Cardiac muscle cell (in vitro differentiated cells and primary cell): ENCODE results near the gene TMEM255B. TPM values are rescaled to one million over a fixed set of nuclear protein-coding genes. Genes with fewer than 3 reads are reported as not detected.

Source experiments
- DNase-seq, 2 donors: peaks; one replicate each; pipeline versions ENCODE4 v3.0.0 to v3.0.0-alpha.2; 2010 to 2017; ENCODE audit warnings: low read depth in 1 of 2, low spot score in 1 of 2
- H3K27ac ChIP-seq: fragments of 200-600 bp; sonication (generic); 2 replicates; pipeline ENCODE4 v1.5.1; 2016
- H3K27me3 ChIP-seq: fragments of 200-600 bp; sonication (generic); 2 replicates; pipeline ENCODE4 v1.6.0; 2016; ENCODE audit warnings: control low read depth
- H3K36me3 ChIP-seq: fragments of 200-600 bp; sonication (generic); 2 replicates; pipeline ENCODE4 v1.5.1; 2016; ENCODE audit warnings: control low read depth
- H3K4me1 ChIP-seq: fragments of 200-600 bp; sonication (generic); 2 replicates; pipeline ENCODE4 v1.8.1; 2017; ENCODE audit warnings: low read depth, mild to moderate bottlenecking, mixed run types
- H3K4me3 ChIP-seq: fragments of 200-600 bp; sonication (generic); 2 replicates; pipeline ENCODE4 v1.5.1; 2016; ENCODE audit warnings: mild to moderate bottlenecking
- H3K9me3 ChIP-seq: fragments of 200-600 bp; sonication (generic); 2 replicates; pipeline ENCODE4 v1.5.1; 2017; ENCODE audit warnings: low read depth, mild to moderate bottlenecking, control low read depth
- polyA plus RNA-seq: library from polyadenylated mRNA; unstranded; fragments of >200 nt; fragmentation: Nextera tagmentation; extraction: Ambion mirVana; gene quantifications from 2 replicates; pipeline ENCODE4 v1.2.1, GENCODE V29; 2016
- total RNA-seq: library from RNA; depleted of rRNA; stranded (reverse); fragments of >200 nt; gene quantifications from 2 replicates; pipeline ENCODE4 v1.2.3, GENCODE V29; 2016
- TF ChIP-seq, protein P1 (sequence below): IDR thresholded peaks from 2 replicates; pipeline ENCODE4 v1.5.1; 2012; ENCODE audit warnings: low read depth, mild to moderate bottlenecking, low read length

The TMEM255B gene
- total and polyA plus RNA-seq, 2 experiments from 2014 or later, result 0.17 TPM; not detected in 1

- peaks cover under 1% of the 10 kb centered on the region for H3K36me3 ChIP-seq
- TF ChIP-seq, protein P1, sequence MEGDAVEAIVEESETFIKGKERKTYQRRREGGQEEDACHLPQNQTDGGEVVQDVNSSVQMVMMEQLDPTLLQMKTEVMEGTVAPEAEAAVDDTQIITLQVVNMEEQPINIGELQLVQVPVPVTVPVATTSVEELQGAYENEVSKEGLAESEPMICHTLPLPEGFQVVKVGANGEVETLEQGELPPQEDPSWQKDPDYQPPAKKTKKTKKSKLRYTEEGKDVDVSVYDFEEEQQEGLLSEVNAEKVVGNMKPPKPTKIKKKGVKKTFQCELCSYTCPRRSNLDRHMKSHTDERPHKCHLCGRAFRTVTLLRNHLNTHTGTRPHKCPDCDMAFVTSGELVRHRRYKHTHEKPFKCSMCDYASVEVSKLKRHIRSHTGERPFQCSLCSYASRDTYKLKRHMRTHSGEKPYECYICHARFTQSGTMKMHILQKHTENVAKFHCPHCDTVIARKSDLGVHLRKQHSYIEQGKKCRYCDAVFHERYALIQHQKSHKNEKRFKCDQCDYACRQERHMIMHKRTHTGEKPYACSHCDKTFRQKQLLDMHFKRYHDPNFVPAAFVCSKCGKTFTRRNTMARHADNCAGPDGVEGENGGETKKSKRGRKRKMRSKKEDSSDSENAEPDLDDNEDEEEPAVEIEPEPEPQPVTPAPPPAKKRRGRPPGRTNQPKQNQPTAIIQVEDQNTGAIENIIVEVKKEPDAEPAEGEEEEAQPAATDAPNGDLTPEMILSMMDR, result no peak
- no peaks in the 10 kb centered on the region for H3K27me3 ChIP-seq
- H3K9me3 ChIP-seq, result no peaks in the 10 kb centered on the region
- no peak overlapping the region for H3K4me3 ChIP-seq
- DNase-seq, result no peak
- H3K27ac ChIP-seq, result no peak overlapping the region
- H3K4me1 ChIP-seq, result peaks cover 5% of the 10 kb centered on the region
Measured at GRCh38 chr13:113817860-113818691, 59.0 kb downstream of the TMEM255B start.

DNA sequence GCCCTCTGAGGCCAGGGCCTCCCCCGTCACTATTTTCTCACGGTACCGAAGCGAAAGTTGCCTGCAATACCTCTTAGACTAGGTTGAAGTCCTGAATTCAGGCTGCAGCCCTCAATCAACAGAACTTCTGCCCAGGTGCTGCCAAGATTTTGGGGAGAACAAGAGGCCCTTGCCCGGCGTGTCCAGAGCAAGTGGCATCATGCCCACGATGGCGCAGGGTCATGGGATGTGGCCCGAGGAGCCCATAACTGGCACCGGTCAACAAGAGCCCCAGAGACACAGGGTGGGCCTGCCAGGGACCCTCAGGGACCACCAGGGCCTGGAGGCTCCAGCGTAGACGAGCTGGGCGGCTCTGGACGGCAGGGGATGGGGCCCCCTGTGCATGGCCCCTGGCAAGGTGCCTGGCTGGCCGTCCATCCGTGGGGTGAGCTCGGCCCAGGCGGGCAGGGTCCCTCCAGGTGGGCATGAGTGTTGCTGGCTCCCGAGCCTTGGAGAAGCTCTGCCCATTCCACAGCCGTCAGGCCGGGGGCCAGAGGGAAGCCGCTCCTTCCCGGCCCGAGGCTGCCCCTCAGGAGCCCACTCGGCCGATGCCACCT lies 59.8 kb downstream of the TMEM255B start:
- Histone ChIP-seq H3K36me3 (peaks cover 5% of the 10 kb centered on the region), H3K27me3 (no peaks in the 10 kb centered on the region), H3K27ac (no peak overlapping the region), H3K9me3 (no peaks in the 10 kb centered on the region), H3K4me3 (no peak overlapping the region), H3K4me1 (peaks cover 3% of the 10 kb centered on the region)
- TF ChIP-seq, protein P1, result no peak
- DNase-seq, result no peak

- H3K27me3 ChIP-seq, result no peaks in the 10 kb centered on the region
- no peak overlapping the region for H3K4me3 ChIP-seq
- no peak for DNase-seq
- TF ChIP-seq, protein P1, result no peak
- H3K36me3 ChIP-seq, result peaks cover 5% of the 10 kb centered on the region
- H3K27ac ChIP-seq, result no peak overlapping the region
- H3K9me3 ChIP-seq, result no peaks in the 10 kb centered on the region
- H3K4me1 ChIP-seq, result no peaks in the 10 kb centered on the region
Measured at GRCh38 chr13:113819341-113819730, 60.3 kb downstream of the TMEM255B start.

GRCh38 chr13:113819731-113820715 lies 61.0 kb downstream of the TMEM255B start:
- Histone ChIP-seq H3K4me1 (no peaks in the 10 kb centered on the region), H3K27ac (no peak overlapping the region), H3K36me3 (peaks cover 5% of the 10 kb centered on the region), H3K27me3 (no peaks in the 10 kb centered on the region), H3K4me3 (no peak overlapping the region), H3K9me3 (no peaks in the 10 kb centered on the region)
- TF ChIP-seq, protein P1, result no peak
- no peak for DNase-seq
